Measurements from ENCODE around the gene KMT2B. TPM values are rescaled to one million over a fixed set of nuclear protein-coding genes. Genes with fewer than 3 reads are reported as not detected.
A peak's percentile ranks its signal among the peaks of the same experiment; 100 is the strongest.

The KMT2B gene
- total RNA-seq, 1 experiment from 2014 or later, result 66.6 TPM

GRCh38 chr19:35702223-35703012, 15.4 kb upstream of the KMT2B start:
- no peaks in the 10 kb centered on the region for H3K36me3 Mint-ChIP-seq
- peak overlapping the region; percentile 98 for H3K27ac Mint-ChIP-seq
- POLR2A ChIA-PET, result interaction anchor here (0.5 to 3.1 kb wide), 9 partner anchors 11 to 468 kb away, joined by 3 to 14 read pairs (median 4); no protein-coding TSS in a partner anchor
- TF ChIP-seq RORB (CRISPR knock-in tag; IDR thresholded peaks at IDR 0.05) (no peak), TEAD1 (CRISPR knock-in tag; IDR thresholded peaks at IDR 0.05) (0 out of 2 replicates have a peak, but pooled peaks have one; percentile 46), SMAD3 (CRISPR knock-in tag; IDR thresholded peaks at IDR 0.05; ENCODE audit: borderline replicate concordance) (no peak), CBFB (CRISPR knock-in tag; IDR thresholded peaks at IDR 0.05; ENCODE audit: low read depth) (no peak), ZNF423 (CRISPR knock-in tag; IDR thresholded peaks at IDR 0.05) (0 out of 2 replicates have a peak, but pooled peaks have one; percentile 10), SP1 (CRISPR knock-in tag; conservative IDR thresholded peaks at IDR 0.05) (peak; percentile 69), ETV6 (CRISPR knock-in tag; IDR thresholded peaks at IDR 0.05) (no peak), CREM (CRISPR knock-in tag; IDR thresholded peaks at IDR 0.05) (0 out of 2 replicates have a peak, but pooled peaks have one; percentile 53), CTCF (IDR thresholded peaks at IDR 0.05) (no peak), KAT7 (CRISPR knock-in tag; IDR thresholded peaks at IDR 0.05; ENCODE audit: borderline replicate concordance) (no peak), E2F5 (CRISPR knock-in tag; IDR thresholded peaks at IDR 0.05) (peak; percentile 52; the same call in 1 of the 2 replicates), MYBL2 (CRISPR knock-in tag; IDR thresholded peaks at IDR 0.05) (0 out of 2 replicates have a peak, but pooled peaks have one; percentile 51), NFYB (CRISPR knock-in tag; conservative IDR thresholded peaks at IDR 0.05; ENCODE audit: low read depth) (peak; percentile 100), RELA (CRISPR knock-in tag; IDR thresholded peaks at IDR 0.05; ENCODE audit: borderline replicate concordance) (no peak), PRDM15 (CRISPR knock-in tag; IDR thresholded peaks at IDR 0.05) (0 out of 2 replicates have a peak, but pooled peaks have one; percentile 24)
- TF ChIP-seq, protein P1, sequence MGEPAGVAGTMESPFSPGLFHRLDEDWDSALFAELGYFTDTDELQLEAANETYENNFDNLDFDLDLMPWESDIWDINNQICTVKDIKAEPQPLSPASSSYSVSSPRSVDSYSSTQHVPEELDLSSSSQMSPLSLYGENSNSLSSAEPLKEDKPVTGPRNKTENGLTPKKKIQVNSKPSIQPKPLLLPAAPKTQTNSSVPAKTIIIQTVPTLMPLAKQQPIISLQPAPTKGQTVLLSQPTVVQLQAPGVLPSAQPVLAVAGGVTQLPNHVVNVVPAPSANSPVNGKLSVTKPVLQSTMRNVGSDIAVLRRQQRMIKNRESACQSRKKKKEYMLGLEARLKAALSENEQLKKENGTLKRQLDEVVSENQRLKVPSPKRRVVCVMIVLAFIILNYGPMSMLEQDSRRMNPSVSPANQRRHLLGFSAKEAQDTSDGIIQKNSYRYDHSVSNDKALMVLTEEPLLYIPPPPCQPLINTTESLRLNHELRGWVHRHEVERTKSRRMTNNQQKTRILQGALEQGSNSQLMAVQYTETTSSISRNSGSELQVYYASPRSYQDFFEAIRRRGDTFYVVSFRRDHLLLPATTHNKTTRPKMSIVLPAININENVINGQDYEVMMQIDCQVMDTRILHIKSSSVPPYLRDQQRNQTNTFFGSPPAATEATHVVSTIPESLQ (CRISPR knock-in tag; IDR thresholded peaks at IDR 0.05), result no peak
- TF ChIP-seq, protein P2, sequence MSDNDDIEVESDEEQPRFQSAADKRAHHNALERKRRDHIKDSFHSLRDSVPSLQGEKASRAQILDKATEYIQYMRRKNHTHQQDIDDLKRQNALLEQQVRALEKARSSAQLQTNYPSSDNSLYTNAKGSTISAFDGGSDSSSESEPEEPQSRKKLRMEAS (CRISPR knock-in tag; IDR thresholded peaks at IDR 0.05), result peak; percentile 46
- TF ChIP-seq, protein P3, sequence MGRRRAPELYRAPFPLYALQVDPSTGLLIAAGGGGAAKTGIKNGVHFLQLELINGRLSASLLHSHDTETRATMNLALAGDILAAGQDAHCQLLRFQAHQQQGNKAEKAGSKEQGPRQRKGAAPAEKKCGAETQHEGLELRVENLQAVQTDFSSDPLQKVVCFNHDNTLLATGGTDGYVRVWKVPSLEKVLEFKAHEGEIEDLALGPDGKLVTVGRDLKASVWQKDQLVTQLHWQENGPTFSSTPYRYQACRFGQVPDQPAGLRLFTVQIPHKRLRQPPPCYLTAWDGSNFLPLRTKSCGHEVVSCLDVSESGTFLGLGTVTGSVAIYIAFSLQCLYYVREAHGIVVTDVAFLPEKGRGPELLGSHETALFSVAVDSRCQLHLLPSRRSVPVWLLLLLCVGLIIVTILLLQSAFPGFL (CRISPR knock-in tag; IDR thresholded peaks at IDR 0.05; ENCODE audit: borderline replicate concordance), result no peak
- CTCF ChIA-PET, result interaction anchor here (0.9 to 2.8 kb wide), 19 partner anchors 8 to 350 kb away, joined by 3 to 16 read pairs (median 5); partner anchors contain the start of genes COX6B1, LIN37, PSENEN and U2AF1L4
- no peaks in the 10 kb centered on the region; the same call in 1 of the 2 replicates for H3K4me1 Mint-ChIP-seq
- peak; percentile 96 for ATAC-seq
- peak; percentile 96 for DNase-seq (ENCODE audit: low spot score)
- peaks cover 5% of the 10 kb centered on the region for H3K9me3 Mint-ChIP-seq
- H3K27me3 Mint-ChIP-seq (ENCODE audit: low read depth), result peaks cover 44% of the 10 kb centered on the region
- peak overlapping the region; percentile 85 for H3K4me3 Mint-ChIP-seq
